Measurements from ENCODE around the gene SORCS2.

GRCh38 chr4:7746351-7747061, 554.2 kb downstream of the SORCS2 start:
- TF ChIP-seq CTCF (IDR thresholded peaks at IDR 0.05; ENCODE audit: low read depth, low read length, poor library complexity, severe bottlenecking) (no peak), EZH2phosphoT487 (IDR thresholded peaks at IDR 0.05; ENCODE audit: borderline replicate concordance, low read length) (no peak)

Measured in DOHH2 (cell line).